Stimulated activated naive CD4-positive, alpha-beta T cell treated with Interleukin-2 at 50 U/mL for 16 hours (primary cell): ENCODE data around the gene NUP205.

Experiments used
- DNase-seq: peaks from one replicate; lab custom pipeline; 2025; lab: John Stamatoyannopoulos, UW

Gene NUP205

DNA sequence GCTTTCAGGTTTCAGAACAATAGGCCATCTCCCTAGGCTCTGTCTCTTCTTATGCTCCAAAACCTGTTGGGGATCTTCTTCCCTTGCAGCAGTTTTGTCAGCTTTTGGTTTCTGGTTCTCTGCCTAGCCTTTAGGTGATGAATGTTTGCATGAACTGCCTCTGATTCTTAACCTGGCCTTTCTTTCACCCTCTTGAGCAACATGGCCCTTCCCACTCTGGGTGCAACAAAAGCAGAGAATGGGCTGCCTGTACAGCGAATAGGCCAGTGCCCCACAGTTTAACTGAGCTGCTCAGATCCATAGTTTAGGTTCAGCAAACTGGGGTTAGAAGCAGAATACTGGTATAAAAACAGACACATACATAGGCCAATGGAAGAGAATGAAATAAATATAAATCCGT lies 18.1 kb upstream of the NUP205 start:
- DNase-seq: no peak

- DNase-seq: no peak
These were observed 16.7 kb upstream of the NUP205 start for GRCh38 chr7:135541029-135541428.

- DNase-seq: no peak
These were observed 7.5 kb upstream of the NUP205 start for GRCh38 chr7:135550196-135550595.

- DNase-seq: no peak
These were observed 5.6 kb upstream of the NUP205 start for GRCh38 chr7:135552148-135552547.

DNA sequence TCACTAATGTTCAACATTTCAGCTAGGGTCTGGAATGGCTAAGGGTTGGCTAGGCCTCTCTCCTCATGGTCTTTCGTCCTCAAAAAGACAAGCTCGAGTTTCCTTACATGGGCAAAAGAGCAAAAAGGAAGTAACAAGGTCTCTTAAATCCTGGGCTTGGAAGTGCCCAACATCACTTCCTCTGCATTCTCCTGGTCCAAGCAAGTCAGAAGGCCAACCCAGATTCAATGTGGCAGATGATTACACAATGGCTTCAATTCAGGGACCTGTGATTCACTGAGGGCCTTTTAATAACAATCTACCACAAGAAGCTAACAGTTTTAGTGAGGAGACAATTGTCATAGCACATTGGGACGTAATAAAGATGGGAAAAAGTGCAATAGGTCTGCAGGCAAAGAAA lies 4.4 kb upstream of the NUP205 start:
- no peak for DNase-seq

DNA sequence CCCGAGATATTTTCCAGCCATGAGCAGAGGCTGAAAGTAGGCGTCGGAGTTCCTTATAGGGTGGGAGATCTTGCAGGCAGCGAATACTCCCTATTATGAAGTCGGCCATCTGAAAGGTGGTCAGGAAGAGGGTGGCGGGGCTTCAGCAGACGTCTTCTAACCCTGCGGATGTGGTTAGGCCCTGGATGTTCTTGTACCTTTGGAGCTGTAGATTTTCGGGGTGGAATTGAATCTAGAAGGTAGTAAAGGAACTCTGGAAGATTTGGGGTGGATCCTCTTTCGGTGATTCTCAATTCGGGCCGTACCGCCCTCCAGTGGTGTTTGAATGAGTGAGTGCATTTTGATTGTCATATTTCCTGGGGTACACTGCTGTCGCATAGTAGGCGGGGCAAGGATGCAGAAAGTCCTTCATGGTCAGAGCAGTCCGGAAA lies 635 bp downstream of the NUP205 start:
- peak; percentile 57 for DNase-seq

DNA sequence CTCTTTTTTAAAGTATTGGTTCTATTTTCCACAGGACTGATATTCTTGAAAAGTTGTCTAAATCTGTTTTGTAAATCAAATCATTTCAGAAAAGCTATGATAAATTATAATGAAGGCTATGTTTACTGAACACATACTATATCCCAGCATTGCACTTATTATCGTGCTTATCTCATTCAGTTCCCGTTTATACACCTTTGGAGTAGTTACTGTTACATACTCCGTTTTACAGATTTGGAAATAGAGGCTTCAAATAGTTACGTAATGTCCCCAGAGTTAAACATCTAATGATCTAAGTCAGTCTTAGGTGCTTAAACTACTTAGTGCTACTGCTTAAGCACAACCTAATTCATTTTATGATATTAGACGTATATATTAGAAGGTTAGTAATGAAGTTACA lies 1.2 kb downstream of the NUP205 start:
- no peak for DNase-seq

DNA sequence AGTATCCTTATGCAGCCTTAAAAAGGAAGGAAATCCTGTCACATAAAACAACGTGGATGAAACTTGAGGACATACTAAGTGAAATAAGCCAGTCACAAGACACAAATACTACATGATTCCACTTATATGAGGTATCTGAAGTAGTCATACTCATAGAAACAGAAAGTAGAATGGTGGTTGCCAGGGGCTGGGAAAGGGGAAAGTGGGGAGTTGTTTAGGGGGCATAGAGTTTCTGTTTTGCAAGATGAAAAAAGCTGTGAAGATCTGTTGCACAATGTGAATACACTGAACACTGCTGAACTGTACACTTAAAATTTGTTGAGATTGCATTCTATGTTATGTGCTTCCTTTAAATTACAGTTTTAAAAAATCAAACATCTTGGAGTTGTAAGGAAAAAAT lies 2.9 kb downstream of the NUP205 start:
- DNase-seq: no peak

GRCh38 chr7:135562720-135563119 lies 5.0 kb downstream of the NUP205 start:
- no peak for DNase-seq

GRCh38 chr7:135571834-135572233 lies 14.1 kb downstream of the NUP205 start:
- DNase-seq: no peak

DNA sequence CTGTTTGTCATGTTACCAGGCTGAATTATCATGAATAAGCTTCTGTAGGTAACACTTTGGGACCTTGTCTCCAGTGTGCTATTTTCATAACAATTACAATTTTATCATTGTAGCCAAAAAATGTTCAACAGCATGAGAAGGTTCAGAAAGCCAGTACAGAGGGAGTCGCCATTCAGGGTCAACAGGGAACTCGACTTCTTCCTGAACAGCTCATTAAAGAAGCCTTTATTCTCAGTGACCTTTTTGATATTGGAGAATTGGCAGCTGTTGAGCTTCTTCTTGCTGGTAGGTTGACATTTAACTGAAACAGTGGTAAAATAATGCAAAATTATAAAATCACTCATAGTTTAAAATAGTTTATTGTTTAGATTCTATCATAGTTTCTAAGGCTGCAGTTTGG lies 15.8 kb downstream of the NUP205 start:
- DNase-seq: no peak

DNA sequence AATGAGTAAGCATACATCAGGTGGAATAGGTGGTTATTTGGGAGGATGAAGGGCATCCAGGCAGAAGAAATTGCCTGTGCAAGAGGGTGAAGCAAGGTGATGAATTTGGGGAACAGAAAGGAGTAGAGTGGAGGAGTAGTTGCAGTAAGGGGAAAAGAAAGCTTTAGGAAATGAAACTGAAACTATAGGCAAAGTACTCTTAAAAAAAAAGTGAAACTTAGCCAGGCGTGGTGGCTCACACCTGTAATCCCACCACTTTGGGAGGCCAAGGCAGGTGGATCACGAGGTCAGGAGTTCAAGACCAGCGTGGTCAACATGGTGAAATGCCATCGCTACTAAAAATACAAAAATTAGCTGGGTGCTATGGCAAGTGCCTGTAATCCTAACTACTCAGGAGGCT lies 17.6 kb downstream of the NUP205 start:
- no peak for DNase-seq

GRCh38 chr7:135578569-135578968 lies 20.9 kb downstream of the NUP205 start:
- no peak for DNase-seq

DNA sequence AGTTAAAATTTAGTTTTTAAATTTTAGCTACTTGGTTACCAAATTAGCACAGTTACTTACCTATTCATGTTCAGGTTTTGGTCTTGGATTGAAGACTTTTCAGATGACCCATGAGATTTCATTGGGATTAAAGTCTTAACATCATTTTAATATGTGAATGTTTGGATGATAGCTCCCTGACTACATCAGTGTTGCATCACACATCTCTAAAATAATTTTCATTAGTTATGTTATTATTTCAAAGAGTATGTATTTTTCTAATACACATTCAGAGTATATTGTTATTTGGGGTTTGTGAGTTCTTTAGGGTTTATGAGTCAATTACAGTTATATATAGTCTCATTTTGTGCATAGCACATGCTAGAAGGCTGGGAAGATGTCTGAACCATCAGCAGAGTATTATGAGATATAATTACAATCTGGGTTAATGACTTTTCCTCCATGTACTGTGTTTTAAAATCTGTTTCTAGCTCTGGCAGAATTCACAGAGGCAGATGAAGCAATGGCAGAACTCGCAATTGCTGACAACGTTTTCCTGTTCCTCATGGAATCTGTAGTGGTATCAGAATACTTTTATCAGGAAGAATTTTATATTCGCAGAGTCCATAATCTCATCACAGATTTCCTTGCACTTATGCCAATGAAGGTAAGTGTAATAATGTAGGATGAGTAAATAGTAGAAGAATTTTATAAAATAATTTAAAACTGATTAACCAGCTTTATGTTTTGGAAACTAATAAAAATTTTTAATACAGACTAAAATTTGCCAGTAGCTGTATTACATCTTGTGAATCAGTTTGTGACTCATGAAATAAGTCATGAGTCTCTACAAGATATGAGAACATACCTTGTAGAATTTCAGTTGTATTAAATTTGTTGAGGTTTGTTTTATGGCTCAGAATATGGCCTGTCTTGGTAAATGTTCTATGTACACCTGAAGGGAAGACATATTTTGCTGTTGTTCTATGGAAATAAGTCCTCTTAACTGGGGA lies 26.9 kb downstream of the NUP205 start:
- DNase-seq: no peak

DNA sequence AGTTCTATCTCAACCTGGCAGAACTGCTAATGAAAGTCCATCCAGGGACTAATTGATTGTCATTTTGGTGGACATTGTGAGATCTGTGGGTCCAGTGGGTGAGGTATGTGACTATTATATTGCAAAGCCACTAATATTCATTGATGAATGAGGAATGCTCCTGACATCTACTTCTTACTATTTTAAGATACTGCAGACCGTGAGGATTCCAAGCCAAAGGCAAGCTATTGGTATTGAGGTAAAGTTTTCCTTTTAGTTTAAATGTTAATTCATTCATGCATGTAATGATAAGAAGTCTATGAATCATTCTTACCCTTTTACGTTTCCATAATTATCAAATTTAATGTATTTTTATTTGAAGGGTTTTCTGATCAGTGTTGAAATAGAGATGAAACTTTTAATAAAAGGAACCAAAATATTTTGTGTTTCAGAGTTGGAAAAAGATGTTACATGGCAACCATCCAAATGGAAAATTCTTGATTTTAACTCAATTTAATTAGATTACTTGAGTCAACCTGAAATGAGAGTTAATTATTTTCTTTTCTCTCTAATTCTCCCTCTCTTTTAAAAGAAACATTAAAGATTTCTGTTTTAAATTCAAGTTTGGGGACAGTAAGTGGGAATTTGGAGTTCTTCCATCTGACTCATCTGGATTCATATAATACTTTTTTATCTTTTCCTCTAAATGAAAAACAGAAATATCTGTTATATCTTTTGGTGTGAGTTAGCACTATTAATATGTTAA lies 39.6 kb downstream of the NUP205 start:
- no peak for DNase-seq

GRCh38 chr7:135597926-135598305 lies 40.2 kb downstream of the NUP205 start:
- DNase-seq: no peak

DNA sequence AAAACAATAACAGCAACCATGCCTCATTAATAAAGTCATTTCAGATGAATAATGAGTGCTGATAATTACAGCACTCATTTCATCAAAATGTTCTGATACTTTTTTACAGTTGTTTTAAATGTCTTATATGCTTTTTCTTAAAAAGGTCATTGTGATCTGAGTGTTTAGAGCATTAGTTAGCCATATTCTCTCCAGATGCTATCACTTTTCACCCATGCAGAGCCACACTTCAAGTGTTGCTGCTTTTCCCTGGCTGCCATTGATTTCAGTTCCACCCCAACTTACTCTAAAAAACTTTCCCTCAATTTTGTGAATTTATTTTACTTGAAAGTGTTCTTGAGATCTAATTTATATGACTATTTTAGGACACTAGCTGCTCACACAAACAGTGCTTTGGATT lies 41.8 kb downstream of the NUP205 start:
- DNase-seq: no peak

DNA sequence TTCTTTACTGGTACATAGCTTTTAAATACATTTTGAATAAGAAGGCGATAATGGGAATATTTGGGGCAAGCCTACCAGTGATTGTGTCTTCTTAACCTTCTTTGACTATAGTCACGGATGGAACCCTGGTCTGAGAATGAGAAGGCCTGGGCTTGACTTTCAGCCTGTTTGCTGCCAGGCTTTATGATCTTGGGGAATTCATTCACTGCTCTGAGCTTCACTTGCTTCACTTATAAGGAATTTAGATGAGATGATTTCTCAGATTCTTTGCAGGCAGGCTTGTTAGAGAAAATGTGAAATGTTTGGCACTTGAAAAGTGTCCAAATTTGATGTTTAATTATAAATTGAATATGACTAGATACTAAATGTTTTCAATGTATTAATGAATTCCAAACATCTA lies 42.5 kb downstream of the NUP205 start:
- no peak for DNase-seq

GRCh38 chr7:135601182-135601581 lies 43.5 kb downstream of the NUP205 start:
- DNase-seq: no peak

DNA sequence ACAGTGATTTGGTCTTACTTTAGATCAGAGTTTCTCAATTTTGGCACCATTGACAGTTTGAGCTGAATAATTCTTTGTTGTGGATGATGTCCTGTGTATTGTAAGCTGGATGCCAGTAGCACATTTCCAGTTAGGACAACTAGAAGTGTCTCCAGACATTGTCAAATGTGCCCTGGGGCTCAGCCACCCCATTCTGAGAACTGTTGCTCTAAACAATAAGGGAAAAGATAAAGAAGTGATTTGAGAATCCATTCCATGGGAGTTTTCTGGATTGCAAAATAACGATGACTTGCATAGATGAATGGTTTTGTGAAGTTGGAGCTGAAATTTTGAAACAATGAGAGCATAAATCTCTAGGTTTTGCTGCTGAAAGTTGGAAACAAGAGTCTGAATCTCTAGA lies 44.6 kb downstream of the NUP205 start:
- DNase-seq: no peak

GRCh38 chr7:135616136-135616535 lies 58.4 kb downstream of the NUP205 start:
- no peak for DNase-seq

DNA sequence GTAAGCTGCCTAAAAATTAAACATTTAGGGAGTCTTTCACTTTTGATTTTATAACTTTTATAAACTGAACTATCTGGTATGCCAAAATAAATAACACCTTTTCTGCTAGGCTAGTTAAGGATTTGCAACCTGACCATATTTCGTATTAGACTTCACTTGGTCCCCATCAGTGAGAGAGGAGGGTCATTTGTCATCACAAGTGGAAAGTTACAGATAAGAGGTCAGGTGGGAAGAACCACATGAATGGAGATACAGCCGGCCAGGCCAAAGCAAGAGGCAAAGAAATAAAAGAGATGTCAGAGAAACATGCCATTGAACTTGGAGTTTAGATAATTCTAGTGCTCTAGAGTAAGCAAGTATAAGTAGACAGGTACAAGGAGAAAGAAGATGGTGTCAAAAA lies 60.1 kb downstream of the NUP205 start:
- DNase-seq: no peak

DNA sequence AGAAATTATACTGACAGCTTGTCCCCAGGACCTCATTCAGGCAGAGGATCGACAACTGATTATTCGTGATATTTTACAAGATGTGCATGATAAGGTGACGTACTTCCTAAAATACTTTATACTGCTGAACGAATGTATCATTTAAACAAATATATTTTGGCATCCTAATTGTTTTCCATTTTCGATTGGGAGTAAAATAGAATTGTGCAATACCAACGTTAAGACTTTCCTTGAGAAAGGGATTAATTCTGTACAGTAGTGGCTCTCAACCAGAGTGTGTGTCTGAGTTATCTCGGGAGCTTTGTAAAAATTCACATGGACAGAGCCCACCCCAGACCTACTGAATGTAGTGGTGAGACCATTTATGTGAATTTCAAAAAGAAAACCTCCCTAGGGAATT lies 60.8 kb downstream of the NUP205 start:
- DNase-seq: no peak
